NCI-H2029 (cell line): Measurements from ENCODE around the gene FRMD6.
"Not testable (repeated sequence)": the region's sequence is repeated elsewhere in the genome, so short reads cannot be mapped to it uniquely, and the experiment has no call there.

Experiments
- DNase-seq: peaks from one replicate; lab custom pipeline; 2025; lab: John Stamatoyannopoulos, UW

FRMD6 gene

DNA sequence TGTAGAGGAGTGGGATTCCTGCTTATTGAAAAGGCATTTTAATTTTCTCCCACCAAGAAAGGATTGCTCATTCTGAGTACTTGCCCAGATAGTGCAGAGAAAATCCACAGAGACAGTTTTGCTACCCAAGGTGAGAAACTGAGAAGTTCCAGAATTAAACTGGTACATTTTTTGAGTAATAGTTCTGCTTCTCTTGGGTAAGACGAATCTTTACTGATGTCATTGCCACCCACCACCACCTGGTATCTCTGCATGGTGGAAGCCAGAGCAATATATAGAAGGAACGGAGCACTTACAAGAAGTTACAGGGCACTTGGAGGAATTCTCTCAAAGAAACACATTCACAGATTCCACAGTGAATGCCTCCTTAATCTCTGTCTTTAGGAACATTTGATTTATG is 20.7 kb upstream of the FRMD6 start:
- DNase-seq, result no peak

DNA sequence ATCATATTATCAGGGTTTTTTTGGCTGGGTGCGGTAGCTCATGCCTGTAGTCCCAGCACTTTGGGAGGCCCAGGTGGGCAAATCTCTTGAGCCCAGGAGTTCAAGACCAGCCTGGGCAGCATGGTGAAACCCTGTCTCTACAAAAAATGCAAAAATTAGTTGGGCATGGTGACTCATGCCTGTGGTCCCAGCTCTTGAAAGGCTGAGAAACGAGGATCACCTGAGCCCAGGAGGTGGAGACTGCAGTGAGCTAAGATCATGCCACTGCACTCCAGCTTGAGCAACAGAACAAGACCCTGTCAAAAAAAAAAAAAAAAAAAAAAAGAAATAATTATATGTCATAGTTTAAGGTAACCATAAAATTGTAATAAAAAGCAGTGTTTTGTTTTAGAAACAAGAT is 18.4 kb upstream of the FRMD6 start:
- not testable (repeated sequence) for DNase-seq

- no peak for DNase-seq
Measured at GRCh38 chr14:51636109-51636508, 15.6 kb upstream of the FRMD6 start.

- no peak for DNase-seq
Measured at GRCh38 chr14:51638071-51638944, 13.4 kb upstream of the FRMD6 start.

- no peak for DNase-seq
Measured at GRCh38 chr14:51639668-51640316, 11.9 kb upstream of the FRMD6 start.

- no peak for DNase-seq
Measured at GRCh38 chr14:51643140-51643539, 8.6 kb upstream of the FRMD6 start.

GRCh38 chr14:51644217-51644933 is 7.3 kb upstream of the FRMD6 start:
- no peak for DNase-seq

DNA sequence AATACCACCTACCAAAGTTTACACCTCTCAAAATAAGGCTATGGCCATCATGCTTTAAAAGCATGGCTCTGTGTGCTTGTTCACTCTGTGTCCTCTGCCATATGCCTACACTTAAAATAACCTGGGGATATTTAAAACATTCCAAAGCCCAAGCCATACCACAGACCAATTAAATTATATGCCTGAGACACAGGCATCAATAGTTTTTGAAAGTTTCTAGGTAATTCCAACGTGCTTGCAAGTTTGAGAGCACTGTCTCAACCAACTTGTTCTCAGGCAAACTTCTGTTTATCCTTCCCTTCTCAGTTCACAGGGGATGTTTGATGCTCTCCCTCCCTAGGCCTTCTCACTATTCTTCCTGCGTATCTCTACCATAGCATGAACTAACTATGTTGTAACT is 3.4 kb upstream of the FRMD6 start:
- no peak for DNase-seq

GRCh38 chr14:51650716-51651387 is 858 bp upstream of the FRMD6 start:
- DNase-seq, result no peak

DNA sequence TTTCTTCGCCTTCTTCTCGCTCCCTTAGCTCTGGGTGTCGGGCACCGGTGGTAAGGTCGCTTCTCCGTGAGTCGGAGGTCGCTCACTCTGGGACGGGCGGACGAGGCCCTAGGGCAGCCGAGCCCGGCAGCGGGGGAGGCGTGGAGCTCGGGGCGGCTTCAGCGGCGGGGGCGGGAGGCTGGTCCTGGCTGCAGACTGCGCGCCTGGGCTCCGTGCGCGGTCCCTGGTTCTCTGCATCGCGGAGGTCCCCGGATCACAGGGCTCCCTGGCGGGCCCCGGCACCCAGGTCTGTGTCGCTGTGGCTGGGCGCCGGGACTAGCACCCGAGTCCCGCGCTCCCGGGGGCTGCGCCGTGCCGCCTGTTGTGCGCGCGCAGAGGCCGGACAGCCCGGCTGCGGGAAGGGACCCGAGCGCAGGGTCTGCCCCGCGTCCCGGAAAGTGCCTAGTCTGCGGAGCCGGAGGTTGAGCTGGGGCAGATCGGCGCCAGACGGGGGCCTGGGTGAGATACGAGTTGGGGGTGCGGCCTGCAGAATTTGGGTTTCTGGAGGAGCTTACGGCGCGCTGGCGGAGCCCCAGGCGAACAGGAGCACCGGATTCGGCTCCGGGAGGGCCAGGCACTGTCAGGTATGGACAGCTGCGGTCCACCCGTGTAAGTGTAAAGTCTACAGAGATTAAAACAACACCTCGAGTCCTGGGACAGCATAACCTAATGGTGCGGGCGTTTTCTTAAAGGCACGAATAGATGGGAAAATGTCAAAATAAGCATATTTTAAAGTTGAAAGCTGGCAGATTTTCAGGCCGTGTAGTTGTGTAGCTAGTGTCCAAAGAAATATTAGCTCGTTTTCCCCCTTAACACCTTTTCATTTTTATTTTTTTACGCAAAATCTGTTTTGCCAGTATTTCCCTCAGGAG is 713 bp downstream of the FRMD6 start:
- DNase-seq, result no peak

GRCh38 chr14:51653079-51653774 is 1.5 kb downstream of the FRMD6 start:
- no peak for DNase-seq

DNA sequence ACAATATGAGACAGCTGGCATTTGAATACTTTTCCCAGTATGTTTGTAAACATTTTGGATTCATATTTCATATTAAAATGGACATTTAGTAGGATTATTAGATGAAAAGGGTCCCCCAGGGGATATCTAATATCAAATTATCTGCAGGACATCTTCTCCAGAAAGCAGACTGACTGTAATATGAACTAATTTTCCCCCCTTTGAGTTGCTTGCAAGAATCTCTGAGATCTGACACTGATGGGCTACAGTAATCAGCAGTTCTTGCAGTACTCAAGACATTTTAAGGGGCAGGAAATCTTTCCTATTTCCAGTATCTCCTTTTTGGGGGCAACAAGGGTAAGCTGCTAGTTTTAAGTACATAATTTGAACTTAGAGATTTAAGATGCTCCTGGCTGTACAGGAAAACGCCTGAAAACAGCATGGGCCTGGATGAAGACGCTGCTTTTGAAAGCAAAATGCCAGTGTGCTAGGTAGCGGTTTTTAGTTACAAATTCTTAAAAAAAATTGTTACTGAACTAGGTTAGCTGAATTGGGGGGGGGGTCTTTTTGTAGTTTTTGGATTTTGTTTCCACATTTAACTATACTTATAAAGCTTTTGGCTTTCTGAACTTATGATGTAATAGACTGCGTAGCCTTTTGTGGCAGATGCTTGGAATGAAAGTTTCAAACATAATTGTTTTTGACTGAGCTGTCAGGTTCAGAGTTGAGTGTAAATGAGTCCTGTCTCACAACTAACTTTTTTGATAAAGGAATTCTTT is 2.2 kb downstream of the FRMD6 start:
- DNase-seq, result no peak

DNA sequence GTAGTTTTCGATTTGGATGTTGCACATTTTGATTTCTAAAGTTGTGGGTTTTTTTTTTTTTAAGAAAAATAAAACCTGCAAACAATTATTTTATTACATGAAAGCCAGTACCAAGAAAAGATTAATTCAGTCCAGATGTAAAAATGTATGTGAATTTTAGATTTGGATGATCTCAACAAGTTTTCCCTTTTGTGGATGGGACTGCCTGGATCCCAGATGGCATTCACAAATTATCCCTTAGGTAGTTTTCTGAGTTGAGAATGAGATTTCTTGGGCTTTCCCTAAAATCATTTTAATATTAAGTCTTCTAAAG is 2.8 kb downstream of the FRMD6 start:
- no peak for DNase-seq

- DNase-seq, result no peak
Measured at GRCh38 chr14:51657762-51658161, 6.1 kb downstream of the FRMD6 start.

GRCh38 chr14:51658441-51659173 is 6.9 kb downstream of the FRMD6 start:
- DNase-seq, result no peak

- DNase-seq, result no peak
Measured at GRCh38 chr14:51660741-51661140, 9.0 kb downstream of the FRMD6 start.

GRCh38 chr14:51661504-51661903 is 9.8 kb downstream of the FRMD6 start:
- no peak for DNase-seq

DNA sequence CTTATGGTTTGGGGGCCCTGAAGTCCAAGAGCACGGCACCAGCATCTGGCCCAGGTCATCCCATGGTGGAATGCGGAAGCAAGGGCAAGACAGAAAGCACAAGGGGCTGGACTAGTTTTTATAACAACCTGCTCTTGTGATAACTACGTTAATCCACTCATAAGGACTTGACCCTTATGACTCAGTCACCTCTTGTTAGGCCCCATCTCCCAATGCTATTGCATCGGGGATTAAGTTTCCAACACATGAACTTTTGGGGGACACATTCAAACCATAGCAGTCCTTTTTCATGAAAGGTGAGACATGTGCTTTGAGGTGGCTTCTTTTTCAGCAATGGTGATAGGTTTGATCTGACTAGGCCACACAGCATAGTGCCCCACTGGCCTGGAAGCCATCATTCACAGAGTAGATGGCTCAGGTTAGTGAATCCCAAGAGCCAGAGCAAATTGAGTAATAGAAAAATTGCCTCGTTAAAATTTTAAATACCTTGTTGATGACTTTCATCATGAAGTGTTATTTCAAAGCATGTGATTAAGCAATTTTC is 12.1 kb downstream of the FRMD6 start:
- DNase-seq, result no peak

DNA sequence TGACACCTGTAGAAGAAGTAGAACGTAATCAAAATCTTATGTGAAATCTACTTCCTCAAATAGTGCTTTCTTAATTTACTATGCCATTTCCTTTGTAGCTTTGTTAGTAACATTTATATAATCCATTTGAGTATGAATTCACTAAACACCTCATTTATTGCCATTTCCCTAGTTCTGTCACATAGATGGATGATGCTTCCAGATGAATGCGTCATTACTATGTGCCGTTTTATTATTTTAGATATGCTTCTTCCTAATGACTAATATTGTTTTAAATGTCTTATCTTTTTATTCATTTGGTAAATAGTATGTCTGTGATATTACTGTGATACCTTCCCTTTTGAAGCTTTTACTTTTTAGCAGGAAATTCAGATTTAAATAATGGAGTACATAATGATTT is 14.4 kb downstream of the FRMD6 start:
- no peak for DNase-seq
